K562 (cell line): ENCODE measurements around the gene HOXB3. TPM values are rescaled to one million over a fixed set of nuclear protein-coding genes. Genes with fewer than 3 reads are reported as not detected.

Source experiments
- ATAC-seq: fragments of 200-7000 bp; cut with Tn5 transposase; 3 replicates; pipeline ENCODE4 v1.9.1; 2020; ENCODE audit warnings: moderate library complexity
- BruUV-seq: library from RNA; stranded (reverse); fragments of 400-500 nt; replicated peaks from 2 replicates; lab custom pipeline; 2021; lab: Mats Ljungman, UMichigan
- CTCF ChIA-PET: fragments of 300-600 bp; formaldehyde crosslinking; extraction: SDS; loops from one replicate; lab custom pipeline; 2021; ENCODE audit warnings: low intra/inter-chr PET ratio; lab: Yijun Ruan, JAX
- POLR2A ChIA-PET: fragments of 300-600, 350-650 bp; sonication (Branson Sonifier 250); formaldehyde crosslinking; extraction: SDS; loops from one replicate; lab custom pipeline; 2021; ENCODE audit warnings: antibody characterized with exemption, inconsistent platforms; lab: Yijun Ruan, JAX
- DNase-seq, 4 experiments: peaks; one replicate each; pipeline versions ENCODE4 v3.0.0 to v3.0.0-alpha.2; 2011 to 2018; ENCODE audit warnings: low spot score in 3 of 4, mixed read lengths in 3 of 4; ENCODE audit errors: extremely low read depth in 1 of 4
- FAIRE-seq: peaks from 2 replicates; lab custom pipeline; 2011; peaks lifted over from hg19 to GRCh38; lab: Jason Lieb, UNC
- H2AFZ ChIP-seq: 2 replicates; pipeline ENCODE4 v1.6.0; 2011; ENCODE audit warnings: low read depth, low read length, control low read depth, inconsistent platforms
- H3K27ac ChIP-seq: fragments of 200-600 bp; 3 replicates; pipeline ENCODE4 v1.8.0; 2011; ENCODE audit warnings: low read depth, mild to moderate bottlenecking, control low read depth, inconsistent platforms, low read length, moderate library complexity, mixed read lengths; ENCODE audit errors: extremely low read depth
- H3K27me3 ChIP-seq, 2 experiments: fragments of 300-600 bp in 1 of 2; 2 replicates in 1 of 2; 3 replicates in 1 of 2; pipeline versions ENCODE4 v1.6.0 to v1.8.0; 2011; ENCODE audit warnings: inconsistent platforms in 2 of 2, low read length in 2 of 2, mild to moderate bottlenecking in 1 of 2, mixed read lengths in 1 of 2, moderate library complexity in 1 of 2; ENCODE audit not compliant: control insufficient read depth in 2 of 2, insufficient read depth in 2 of 2
- H3K36me3 ChIP-seq: fragments of 300-600 bp; 3 replicates; pipeline ENCODE4 v1.8.0; 2011; ENCODE audit warnings: mild to moderate bottlenecking, low read length, inconsistent platforms; ENCODE audit not compliant: control insufficient read depth, insufficient read depth
- H3K4me1 ChIP-seq, 2 experiments: fragments of 200-600 bp in 1 of 2; replicated peaks in 1 of 2; 2 replicates in 1 of 2; 3 replicates in 1 of 2; pipeline versions ENCODE4 v1.5.1 to v1.8.0; 2011; ENCODE audit warnings: inconsistent platforms in 2 of 2, low read length in 2 of 2, mild to moderate bottlenecking in 1 of 2, mixed read lengths in 1 of 2, moderate library complexity in 1 of 2; ENCODE audit not compliant: control insufficient read depth in 2 of 2, insufficient read depth in 2 of 2
- H3K4me2 ChIP-seq: 2 replicates; pipeline ENCODE4 v1.6.1; 2011; ENCODE audit warnings: low read length, control low read depth, inconsistent platforms, mixed read lengths; ENCODE audit not compliant: insufficient read depth
- H3K4me3 ChIP-seq: fragments of 200-600 bp; sonication (generic), shearing (Covaris generic); 2 replicates; pipeline ENCODE4 v1.5.1; 2016; ENCODE audit warnings: control low read depth, inconsistent platforms
- H3K79me2 ChIP-seq: fragments of 200-600 bp; 3 replicates; pipeline ENCODE4 v1.8.0; 2011; ENCODE audit warnings: low read length, inconsistent platforms; ENCODE audit not compliant: control insufficient read depth, insufficient read depth
- H3K9ac ChIP-seq, 2 experiments: 2 replicates each; pipeline versions ENCODE4 v1.6.0 to v1.6.1; 2011; ENCODE audit warnings: low read depth in 2 of 2, low read length in 2 of 2, control low read depth in 1 of 2, inconsistent platforms in 1 of 2, mild to moderate bottlenecking in 1 of 2, mixed read lengths in 1 of 2; ENCODE audit not compliant: insufficient read depth in 1 of 2
- H3K9me1 ChIP-seq: one replicate; pipeline ENCODE4 v1.6.0; 2011; ENCODE audit warnings: inconsistent platforms, mild to moderate bottlenecking, low read length, moderate library complexity; ENCODE audit not compliant: control insufficient read depth, insufficient read depth
- H3K9me3 ChIP-seq: replicated peaks from 2 replicates; pipeline ENCODE4 v1.5.1; 2011; ENCODE audit warnings: low read depth, low read length, inconsistent platforms; ENCODE audit not compliant: control insufficient read depth, insufficient read depth
- H4K20me1 ChIP-seq: replicated peaks from 2 replicates; pipeline ENCODE4 v1.6.1; 2011; ENCODE audit warnings: low read length, inconsistent platforms, mixed read lengths; ENCODE audit not compliant: control insufficient read depth, insufficient read depth
- EGR1 ChIP-seq: fragments of 450-650 bp; conservative IDR thresholded peaks from 2 replicates; pipeline ENCODE4 v1.6.1; 2017; ENCODE audit warnings: mild to moderate bottlenecking
- GATA2 ChIP-seq: sonication (generic); formaldehyde crosslinking; IDR thresholded peaks from 2 replicates; pipeline ENCODE4 v1.4.0; 2020; ENCODE audit warnings: mild to moderate bottlenecking, missing genetic modification reagents
- LEF1 ChIP-seq: fragments of 450-650 bp; IDR thresholded peaks from 2 replicates; pipeline ENCODE4 v1.6.1; 2016; ENCODE audit warnings: mild to moderate bottlenecking
- MXI1 ChIP-seq: IDR thresholded peaks from 2 replicates; pipeline ENCODE4 v1.6.1; 2011; ENCODE audit warnings: low read depth, mild to moderate bottlenecking, improper control_type of control experiment, low read length
- NRF1 ChIP-seq, 2 experiments: fragments of 450-650 bp; IDR thresholded peaks in 1 of 2; conservative IDR thresholded peaks in 1 of 2; 2 replicates each; pipeline ENCODE4 v1.6.1; 2014; ENCODE audit warnings: mild to moderate bottlenecking in 2 of 2
- PHF20 ChIP-seq: fragments of 450-650 bp; IDR thresholded peaks from 2 replicates; pipeline ENCODE4 v1.6.1; 2018; ENCODE audit not compliant: partially characterized antibody
- POLR2G ChIP-seq: fragments of 200-400 bp; formaldehyde crosslinking; IDR thresholded peaks from 2 replicates; pipeline ENCODE4 v1.6.1; 2017; ENCODE audit warnings: low read depth, mild to moderate bottlenecking, antibody characterized with exemption, low read length, moderate library complexity
- RBFOX2 ChIP-seq: fragments of 200-400 bp; formaldehyde crosslinking; IDR thresholded peaks from 2 replicates; pipeline ENCODE4 v1.6.1; 2017; ENCODE audit warnings: low read depth, mild to moderate bottlenecking, low read length, moderate library complexity
- RBM14 ChIP-seq: fragments of 200-400 bp; formaldehyde crosslinking; IDR thresholded peaks from 2 replicates; pipeline ENCODE4 v1.6.1; 2018; ENCODE audit warnings: low read depth, mild to moderate bottlenecking, low read length, moderate library complexity, borderline replicate concordance; ENCODE audit not compliant: insufficient read depth
- RBM22 ChIP-seq: fragments of 200-400 bp; formaldehyde crosslinking; IDR thresholded peaks from 2 replicates; pipeline ENCODE4 v1.6.1; 2018; ENCODE audit warnings: low read length, low read depth; ENCODE audit not compliant: poor library complexity, severe bottlenecking
- SMARCA5 ChIP-seq: fragments of 450-650 bp; IDR thresholded peaks from 2 replicates; pipeline ENCODE4 v1.6.1; 2016
- WGBS: fragments of 100-300 bp; shearing (Covaris generic); methylation state at CpG from one replicate; pipeline ENCODE4 v1.1.6; 2016; ENCODE audit warnings: low coverage, mixed read lengths; ENCODE audit not compliant: insufficient coverage; ENCODE audit errors: missing lambda C conversion rate; 5-methylcytosine and 5-hydroxymethylcytosine counted together
- in situ Hi-C: fragments of 300-500 bp; cut with MboI; formaldehyde crosslinking; loops from 4 replicates; pipeline ENCODE4 v1.15.0; 2018; ENCODE audit warnings: inconsistent platforms, mixed read lengths
- intact Hi-C: fragments of 100-400 bp; cut with micrococcal nuclease; formaldehyde crosslinking; loops from 2 replicates; pipeline ENCODE4 v1.14.2; 2022
- polyA plus RNA-seq, 8 experiments: library from polyadenylated mRNA; depleted of rRNA in 4 of 8; stranded (reverse) in 5 of 8; unstranded in 3 of 8; fragments of >200 nt; fragmentation: Nextera tagmentation in 2 of 8; fragmentation: Illumina TruSeq in 1 of 8; extraction: Ambion mirVana in 2 of 8; extraction: Trizol in 1 of 8; gene quantifications; 2 replicates each; pipeline versions ENCODE4 v1.2.1 to v1.2.3, GENCODE V29; 2011 to 2014; ENCODE audit warnings: inconsistent platforms in 1 of 8, missing spikeins in 1 of 8
- total RNA-seq, 7 experiments: library from RNA; depleted of rRNA in 6 of 7; stranded (reverse); fragments of >200 nt in 6 of 7; fragmentation: Illumina TruSeq in 2 of 7; extraction: Trizol in 2 of 7; gene quantifications; 2 replicates each; pipeline versions ENCODE4 v1.2.1 to v1.2.3, GENCODE V29; 2011 to 2021; ENCODE audit warnings: low replicate concordance in 1 of 7
- TF ChIP-seq, protein P1 (sequence below): fragments of 250-450 bp; sonication (Bioruptor Pico); IDR thresholded peaks from 2 replicates; pipeline ENCODE4 v1.8.0; 2022; ENCODE audit warnings: inconsistent platforms, mild to moderate bottlenecking, moderate library complexity, borderline replicate concordance

HOXB3 gene
- total and polyA plus RNA-seq, 9 of the 15 experiments (the other 6 are each of a cell fraction or from before 2014, with no cell fraction given): 2.4 to 41.3 (median 20.2) TPM

DNA sequence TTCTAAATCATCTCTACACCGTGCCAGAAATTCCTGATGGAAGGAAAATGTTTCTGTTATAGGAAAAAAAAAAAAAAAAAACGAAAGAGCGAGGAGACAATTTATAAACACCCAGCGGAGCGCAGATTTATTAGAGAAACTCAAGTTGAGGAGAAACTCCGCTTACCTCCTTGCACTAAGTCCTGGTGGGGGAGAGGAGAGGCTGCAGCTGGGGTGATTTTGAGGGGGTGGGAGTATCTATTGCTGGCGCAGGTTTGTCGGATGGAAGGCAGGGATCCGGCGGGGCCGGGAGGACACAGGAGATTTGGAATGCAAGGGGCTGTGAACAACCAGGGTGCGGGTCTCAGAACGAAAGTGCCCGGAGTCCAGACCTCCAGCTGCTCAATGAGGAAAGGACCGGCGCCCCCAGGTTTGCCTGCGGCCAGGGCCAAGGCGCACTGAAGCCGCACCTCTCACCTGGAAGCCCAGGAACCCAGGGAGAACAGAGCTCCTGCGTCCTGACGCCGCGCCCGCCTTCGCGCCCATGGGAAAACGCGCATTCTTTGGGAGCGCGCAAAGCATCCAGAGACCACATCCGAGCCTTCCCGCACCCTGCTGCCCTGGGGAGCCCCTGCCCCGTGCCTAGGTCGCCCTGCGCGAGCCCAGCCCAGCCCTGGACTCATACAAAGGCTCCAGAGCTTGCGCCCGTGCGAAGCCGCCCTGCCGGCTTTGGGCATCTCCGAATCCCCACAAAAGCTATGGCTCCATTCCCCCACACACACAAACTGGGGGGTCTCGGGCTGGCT, 27.6 kb upstream of the HOXB3 start:
- H2AFZ ChIP-seq: no peak overlapping the region

More for the DNA sequence above, 27.6 kb upstream of the HOXB3 start:
- Histone ChIP-seq H3K9ac (peak overlapping the region; percentile 2 to 24; a peak in 2 of 4 replicates), H3K4me1 (peaks cover 37 to 41% of the 10 kb centered on the region in 2 experiments; a peak in 4 of 5 replicates), H3K79me2 (peaks cover 59% of the 10 kb centered on the region), H3K9me3 (no peaks in the 10 kb centered on the region), H4K20me1 (peaks cover 29% of the 10 kb centered on the region), H3K4me3 (no peak overlapping the region), H3K4me2 (0 out of 2 replicates have a peak overlapping the region, but pooled peaks have one; percentile 76), H3K27me3 (no peaks in the 10 kb centered on the region), H3K36me3 (peaks cover 36% of the 10 kb centered on the region), H3K27ac (no peak overlapping the region), H3K9me1 (no peaks in the 10 kb centered on the region)
- ChIA-PET POLR2A (interaction anchor here (0.5 to 1.9 kb wide), 10 partner anchors 9 to 422 kb away, joined by 3 to 8 read pairs (median 3); partner anchors contain the start of gene HOXB9), CTCF (interaction anchor here (0.6 to 2.2 kb wide), 12 partner anchors 17 to 590 kb away, joined by 3 to 10 read pairs (median 4); partner anchors contain the start of gene HOXB5)
- WGBS: 90% methylated on average over 25 of the region's 43 CpGs
- no TSS peak for BruUV-seq
- ATAC-seq: no peak
- intact Hi-C loops: no loop called here
- TF ChIP-seq GATA2 (CRISPR knock-in tag) (no peak), LEF1 (no peak), RBM22 (peak; percentile 74), RBM14 (no peak), PHF20 (no peak), RBFOX2 (peak; percentile 47; the same call in 1 of the 2 replicates), EGR1 (0 out of 2 replicates have a peak, but pooled peaks have one; percentile 9), MXI1 (no peak), POLR2G (peak; percentile 74), NRF1 (conservative IDR thresholded peaks at IDR 0.05 in 1 of 2, IDR thresholded peaks at IDR 0.05 in 1 of 2) (no peak), SMARCA5 (no peak)
- TF ChIP-seq, protein P1, sequence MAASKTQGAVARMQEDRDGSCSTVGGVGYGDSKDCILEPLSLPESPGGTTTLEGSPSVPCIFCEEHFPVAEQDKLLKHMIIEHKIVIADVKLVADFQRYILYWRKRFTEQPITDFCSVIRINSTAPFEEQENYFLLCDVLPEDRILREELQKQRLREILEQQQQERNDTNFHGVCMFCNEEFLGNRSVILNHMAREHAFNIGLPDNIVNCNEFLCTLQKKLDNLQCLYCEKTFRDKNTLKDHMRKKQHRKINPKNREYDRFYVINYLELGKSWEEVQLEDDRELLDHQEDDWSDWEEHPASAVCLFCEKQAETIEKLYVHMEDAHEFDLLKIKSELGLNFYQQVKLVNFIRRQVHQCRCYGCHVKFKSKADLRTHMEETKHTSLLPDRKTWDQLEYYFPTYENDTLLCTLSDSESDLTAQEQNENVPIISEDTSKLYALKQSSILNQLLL (CRISPR knock-in tag): no peak
- no peak for FAIRE-seq
- DNase-seq: no peak
- in situ Hi-C loops: no loop called here
